ENCODE data around the gene IKBKE.
A peak's percentile ranks its signal among the peaks of the same experiment; 100 is the strongest.

IKBKE gene

DNA sequence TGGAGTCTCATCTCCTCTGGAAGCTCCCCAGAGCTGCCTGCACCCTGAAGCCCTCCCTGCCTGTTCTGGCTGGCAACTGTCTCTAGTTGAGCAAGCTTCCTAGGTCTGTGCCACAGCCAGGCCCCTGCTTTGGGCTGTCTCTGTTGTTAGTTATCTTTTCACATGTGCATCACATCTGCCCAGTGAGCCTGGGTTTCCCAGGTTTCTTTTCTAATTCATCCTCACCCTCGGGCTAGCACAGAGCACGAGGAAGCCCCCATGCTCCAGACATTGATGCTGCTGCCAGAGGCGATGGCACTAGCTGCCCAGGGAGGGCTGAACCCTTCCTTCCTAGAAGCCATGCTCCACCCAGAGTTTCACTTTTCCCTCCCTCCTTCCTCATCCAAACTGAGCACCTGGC is 64.3 kb downstream of the IKBKE start:
- DNase-seq (ENCODE audit: low read depth in 2 of 2): no peak
- no peak for TF ChIP-seq CTCF (IDR thresholded peaks at IDR 0.05; ENCODE audit: low read depth, low read length)
- H3K4me3 ChIP-seq (replicated peaks in 1 of 2; ENCODE audit: low read depth in 2 of 2, low read length in 2 of 2): no peak overlapping the region

DNA sequence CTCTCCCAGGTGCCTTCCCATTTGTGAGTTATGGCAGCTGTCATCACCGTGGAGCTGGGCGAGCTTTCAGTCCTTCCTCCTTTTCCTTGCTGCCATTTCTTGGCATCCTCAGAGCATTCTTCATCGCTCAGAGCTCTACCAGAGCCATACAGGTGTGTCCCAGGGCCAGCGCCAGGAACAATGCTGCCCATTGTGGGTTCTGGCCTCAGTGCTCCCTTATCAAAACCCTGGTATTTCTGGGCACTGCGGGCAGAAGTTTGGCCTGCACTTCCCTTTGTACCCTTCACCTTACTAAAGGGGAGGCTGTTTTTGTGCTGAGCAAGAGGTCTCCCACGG is 65.5 kb downstream of the IKBKE start:
- no peak overlapping the region for H3K4me3 ChIP-seq (replicated peaks in 1 of 2; ENCODE audit: low read depth in 2 of 2, low read length in 2 of 2)
- no peak for DNase-seq (ENCODE audit: low read depth in 2 of 2)
- no peak for TF ChIP-seq CTCF (IDR thresholded peaks at IDR 0.05; ENCODE audit: low read depth, low read length)

DNA sequence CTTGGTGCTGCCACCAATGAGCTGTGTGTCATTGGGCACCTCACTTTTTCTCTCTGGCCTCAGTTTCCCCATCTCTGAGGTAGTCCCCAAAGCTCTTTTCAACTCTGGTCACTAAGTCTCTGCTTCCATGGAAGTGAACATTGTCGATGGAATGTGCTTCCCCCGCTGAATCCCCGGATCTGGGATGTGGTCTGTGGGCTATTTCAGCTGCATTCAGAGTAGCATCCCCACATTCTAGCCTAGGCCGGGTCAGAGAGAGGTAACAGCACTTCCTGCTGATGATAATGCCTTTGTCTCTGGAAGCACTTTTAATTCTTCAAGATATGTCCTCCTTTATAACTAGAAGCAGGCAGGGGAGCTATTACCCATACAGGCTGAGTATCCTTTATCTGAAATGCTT is 66.9 kb downstream of the IKBKE start:
- no peak for DNase-seq (ENCODE audit: low read depth in 2 of 2)
- no peak for TF ChIP-seq CTCF (IDR thresholded peaks at IDR 0.05; ENCODE audit: low read depth, low read length)
- H3K4me3 ChIP-seq (replicated peaks in 1 of 2; ENCODE audit: low read depth in 2 of 2, low read length in 2 of 2): no peak overlapping the region

- DNase-seq (ENCODE audit: low read depth in 2 of 2): no peak
- no peak overlapping the region for H3K4me3 ChIP-seq (replicated peaks in 1 of 2; ENCODE audit: low read depth in 2 of 2, low read length in 2 of 2)
Observed at GRCh38 chr1:206538086-206538770, 68.0 kb downstream of the IKBKE start.

GRCh38 chr1:206538901-206539640 is 68.8 kb downstream of the IKBKE start:
- no peak for DNase-seq (ENCODE audit: low read depth in 2 of 2)
- no peak overlapping the region for H3K4me3 ChIP-seq (replicated peaks in 1 of 2; ENCODE audit: low read depth in 2 of 2, low read length in 2 of 2)
- TF ChIP-seq CTCF (IDR thresholded peaks at IDR 0.05; ENCODE audit: low read depth, low read length): no peak

More at GRCh38 chr1:206538086-206538770, 68.0 kb downstream of the IKBKE start:
- TF ChIP-seq CTCF (IDR thresholded peaks at IDR 0.05; ENCODE audit: low read depth, low read length): no peak

GRCh38 chr1:206540044-206540780 is 69.9 kb downstream of the IKBKE start:
- peak in 1 of 2 donors; percentile 51 for DNase-seq (ENCODE audit: low read depth in 2 of 2)
- H3K4me3 ChIP-seq (replicated peaks in 1 of 2; ENCODE audit: low read depth in 2 of 2, low read length in 2 of 2): no peak overlapping the region
- no peak for TF ChIP-seq CTCF (IDR thresholded peaks at IDR 0.05; ENCODE audit: low read depth, low read length)

Data from cardiac fibroblast (primary cell).